GM23248 (cell line): ENCODE measurements around the gene ACTL6B. TPM values are rescaled to one million over a fixed set of nuclear protein-coding genes. Genes with fewer than 3 reads are reported as not detected.
"Not testable (repeated sequence)": the region's sequence is repeated elsewhere in the genome, so short reads cannot be mapped to it uniquely, and the experiment has no call there.

Experiments used
- DNase-seq: peaks from one replicate; pipeline ENCODE4 v3.0.0-alpha.2; 2015
- H2AFZ ChIP-seq: fragments of 200-600 bp; sonication (generic); 2 replicates; pipeline ENCODE4 v1.6.1; 2016; ENCODE audit warnings: antibody characterized with exemption
- H3F3A ChIP-seq: fragments of 200-600 bp; sonication (generic); 2 replicates; pipeline ENCODE4 v1.6.1; 2016; ENCODE audit warnings: mild to moderate bottlenecking, antibody characterized with exemption, mixed run types; ENCODE audit not compliant: insufficient read depth
- H3K27ac ChIP-seq: fragments of 200-600 bp; sonication (generic); 2 replicates; pipeline ENCODE4 v1.5.1; 2016; ENCODE audit warnings: mild to moderate bottlenecking
- H3K27me3 ChIP-seq: fragments of 200-600 bp; sonication (generic); replicated peaks from 2 replicates; pipeline ENCODE4 v1.6.1; 2016; ENCODE audit warnings: mild to moderate bottlenecking; ENCODE audit not compliant: insufficient read depth
- H3K36me3 ChIP-seq: fragments of 200-600 bp; sonication (generic); 2 replicates; pipeline ENCODE4 v1.6.1; 2016; ENCODE audit warnings: low read depth, mild to moderate bottlenecking
- H3K4me1 ChIP-seq: fragments of 200-600 bp; sonication (generic); 2 replicates; pipeline ENCODE4 v1.6.1; 2016; ENCODE audit warnings: mild to moderate bottlenecking; ENCODE audit not compliant: insufficient read depth
- H3K4me2 ChIP-seq: fragments of 200-600 bp; sonication (generic); one replicate; pipeline ENCODE4 v1.6.1; 2016; ENCODE audit warnings: mild to moderate bottlenecking; ENCODE audit not compliant: unreplicated experiment
- H3K4me3 ChIP-seq: fragments of 200-600 bp; sonication (generic); 2 replicates; pipeline ENCODE4 v1.5.1; 2016; ENCODE audit warnings: mild to moderate bottlenecking
- H3K79me2 ChIP-seq: fragments of 200-600 bp; sonication (generic); 2 replicates; pipeline ENCODE4 v1.6.1; 2016; ENCODE audit warnings: mild to moderate bottlenecking; ENCODE audit not compliant: insufficient read depth
- H3K9ac ChIP-seq: fragments of 200-600 bp; sonication (generic); 2 replicates; pipeline ENCODE4 v1.6.1; 2016; ENCODE audit warnings: mild to moderate bottlenecking
- H3K9me2 ChIP-seq: fragments of 200-600 bp; sonication (generic); 2 replicates; pipeline ENCODE4 v1.6.1; 2016; ENCODE audit warnings: mixed run types, mild to moderate bottlenecking, moderate library complexity; ENCODE audit not compliant: insufficient read depth
- H3K9me3 ChIP-seq: fragments of 200-600 bp; sonication (generic); one replicate; pipeline ENCODE4 v1.6.1; 2017; ENCODE audit warnings: low read depth
- H4K20me1 ChIP-seq: fragments of 200-600 bp; sonication (generic); 2 replicates; pipeline ENCODE4 v1.6.0; 2016; ENCODE audit not compliant: insufficient read depth
- EZH2 ChIP-seq: fragments of 200-600 bp; sonication (generic); IDR thresholded peaks from 2 replicates; pipeline ENCODE4 v1.6.1; 2018; ENCODE audit warnings: antibody characterized with exemption, mild to moderate bottlenecking; ENCODE audit not compliant: insufficient read depth, poor library complexity, severe bottlenecking
- EZH2phosphoT487 ChIP-seq: fragments of 200-600 bp; sonication (generic); IDR thresholded peaks from 2 replicates; pipeline ENCODE4 v1.6.1; 2018; ENCODE audit warnings: antibody characterized with exemption, moderate library complexity, mild to moderate bottlenecking, low read depth; ENCODE audit not compliant: insufficient read depth
- WGBS, 2 experiments: methylation state at CpG; one replicate each; pipeline ENCODE4 v1.1.6; 2015 to 2017; ENCODE audit warnings: low lambda C conversion rate in 2 of 2, low coverage in 1 of 2; ENCODE audit errors: missing lambda C conversion rate in 2 of 2; 5-methylcytosine and 5-hydroxymethylcytosine counted together
- in situ Hi-C: fragments of 300-500 bp; cut with MboI; formaldehyde crosslinking; loops from 2 replicates; pipeline ENCODE4 v1.15.0; 2020
- polyA plus RNA-seq: library from polyadenylated mRNA; unstranded; fragments of >200 nt; fragmentation: Nextera tagmentation; extraction: Ambion mirVana; gene quantifications from 2 replicates; pipeline ENCODE4 v1.2.1, GENCODE V29; 2016
- total RNA-seq: library from RNA; depleted of rRNA; stranded (reverse); fragments of >200 nt; shearing (Covaris generic); gene quantifications from 2 replicates; pipeline ENCODE4 v1.2.3, GENCODE V29; 2014

Gene ACTL6B
- total and polyA plus RNA-seq, 2 experiments from 2014 or later = not detected

DNA sequence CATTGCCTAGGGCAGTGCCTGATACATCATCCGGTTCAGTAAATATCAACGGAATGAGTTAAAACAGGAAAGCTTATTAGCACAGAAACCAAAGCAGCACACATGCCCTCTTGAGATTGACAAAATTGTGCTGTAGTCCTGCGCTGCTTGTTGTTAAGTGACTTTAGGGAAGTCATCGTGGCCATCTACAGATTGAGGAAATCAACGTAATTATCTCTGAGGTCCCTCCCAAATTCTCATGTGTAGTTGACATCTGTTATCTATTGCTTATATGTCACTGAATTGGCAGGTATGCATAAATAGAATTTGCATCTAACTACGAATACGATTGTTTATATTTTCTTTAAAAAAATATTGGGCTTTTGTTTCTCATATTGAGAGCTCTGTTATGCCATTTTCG, 13.8 kb upstream of the ACTL6B start:
- in situ Hi-C loops = no loop called here

DNA sequence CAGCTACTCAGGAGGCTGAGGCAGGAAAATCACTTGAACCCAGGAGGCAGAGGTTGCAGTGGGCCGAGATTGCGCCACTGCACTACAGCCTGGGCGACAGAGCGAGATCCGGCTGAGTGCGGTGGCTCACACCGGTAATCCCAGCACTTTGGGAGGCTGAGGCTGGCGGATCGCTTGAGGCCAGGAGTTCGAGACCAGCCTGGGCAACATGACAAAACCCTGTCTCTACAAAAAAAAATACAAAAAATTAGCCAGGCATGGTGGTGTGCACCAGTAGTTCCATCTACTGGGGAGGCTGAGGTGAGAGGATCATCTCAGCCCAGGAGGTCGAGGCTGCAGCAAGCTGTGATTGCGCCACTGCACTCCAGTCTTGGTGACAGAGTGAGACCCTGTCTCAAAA, 12.9 kb upstream of the ACTL6B start:
- H3K4me3 ChIP-seq, H3K9ac ChIP-seq, H3K4me2 ChIP-seq, H4K20me1 ChIP-seq, H3K27ac ChIP-seq, H3K9me2 ChIP-seq, H3K36me3 ChIP-seq, H3K9me3 ChIP-seq, H2AFZ ChIP-seq, H3K79me2 ChIP-seq, DNase-seq, in situ Hi-C loops, H3F3A ChIP-seq, H3K27me3 ChIP-seq, H3K4me1 ChIP-seq: not testable (repeated sequence)
- WGBS, 2 experiments = 89 to 92% methylated on average over 11 to 12 of the region's 12 CpGs

More for the DNA sequence above, 13.8 kb upstream of the ACTL6B start:
- Histone ChIP-seq H4K20me1 (no peaks in the 10 kb centered on the region), H3K79me2 (peaks cover 13% of the 10 kb centered on the region), H3K9ac (no peak overlapping the region), H3K9me3 (no peaks in the 10 kb centered on the region), H3K4me2 (no peak overlapping the region), H2AFZ (no peak overlapping the region), H3K27me3 (no peaks in the 10 kb centered on the region), H3F3A (no peaks in the 10 kb centered on the region), H3K4me3 (no peak overlapping the region), H3K9me2 (no peaks in the 10 kb centered on the region), H3K27ac (no peak overlapping the region), H3K36me3 (no peaks in the 10 kb centered on the region), H3K4me1 (no peaks in the 10 kb centered on the region)
- TF ChIP-seq EZH2 (no peak), EZH2phosphoT487 (no peak)
- no peak for DNase-seq
- 74% methylated on average over 8 of the region's 8 CpGs for WGBS, 2 experiments

DNA sequence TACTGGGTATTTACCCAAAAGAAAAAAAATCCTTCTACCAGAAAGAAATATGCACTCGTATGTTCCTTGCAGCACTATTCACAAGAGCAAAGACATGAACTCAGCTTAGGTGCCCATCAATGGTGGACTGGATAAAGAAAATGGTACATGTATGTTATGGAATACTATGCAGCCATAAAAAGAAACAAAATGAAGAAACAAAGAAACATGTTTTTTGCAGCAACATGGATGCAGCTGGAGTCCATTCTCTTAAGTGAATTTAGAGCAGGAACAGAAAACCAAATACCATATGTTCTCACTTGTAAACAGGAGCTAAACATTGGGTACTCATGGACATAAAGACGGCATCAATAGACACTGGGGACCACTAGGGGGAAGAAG, 11.8 kb upstream of the ACTL6B start:
- H3K4me3 ChIP-seq = no peak overlapping the region
- H3K4me1 ChIP-seq = no peaks in the 10 kb centered on the region
- H3F3A ChIP-seq = no peaks in the 10 kb centered on the region
- H2AFZ ChIP-seq = no peak overlapping the region
- no peaks in the 10 kb centered on the region for H3K27me3 ChIP-seq
- H3K36me3 ChIP-seq = no peaks in the 10 kb centered on the region
- H3K9me3 ChIP-seq = no peaks in the 10 kb centered on the region
- 46 to 52% methylated on average over 2 of the region's 2 CpGs for WGBS, 2 experiments
- H3K9ac ChIP-seq = no peak overlapping the region
- no peak for DNase-seq
- H4K20me1 ChIP-seq = no peaks in the 10 kb centered on the region
- H3K79me2 ChIP-seq = no peaks in the 10 kb centered on the region
- in situ Hi-C loops = no loop called here
- no peak overlapping the region for H3K4me2 ChIP-seq
- H3K27ac ChIP-seq = no peak overlapping the region
- no peaks in the 10 kb centered on the region for H3K9me2 ChIP-seq
- TF ChIP-seq EZH2 (no peak), EZH2phosphoT487 (no peak)

DNA sequence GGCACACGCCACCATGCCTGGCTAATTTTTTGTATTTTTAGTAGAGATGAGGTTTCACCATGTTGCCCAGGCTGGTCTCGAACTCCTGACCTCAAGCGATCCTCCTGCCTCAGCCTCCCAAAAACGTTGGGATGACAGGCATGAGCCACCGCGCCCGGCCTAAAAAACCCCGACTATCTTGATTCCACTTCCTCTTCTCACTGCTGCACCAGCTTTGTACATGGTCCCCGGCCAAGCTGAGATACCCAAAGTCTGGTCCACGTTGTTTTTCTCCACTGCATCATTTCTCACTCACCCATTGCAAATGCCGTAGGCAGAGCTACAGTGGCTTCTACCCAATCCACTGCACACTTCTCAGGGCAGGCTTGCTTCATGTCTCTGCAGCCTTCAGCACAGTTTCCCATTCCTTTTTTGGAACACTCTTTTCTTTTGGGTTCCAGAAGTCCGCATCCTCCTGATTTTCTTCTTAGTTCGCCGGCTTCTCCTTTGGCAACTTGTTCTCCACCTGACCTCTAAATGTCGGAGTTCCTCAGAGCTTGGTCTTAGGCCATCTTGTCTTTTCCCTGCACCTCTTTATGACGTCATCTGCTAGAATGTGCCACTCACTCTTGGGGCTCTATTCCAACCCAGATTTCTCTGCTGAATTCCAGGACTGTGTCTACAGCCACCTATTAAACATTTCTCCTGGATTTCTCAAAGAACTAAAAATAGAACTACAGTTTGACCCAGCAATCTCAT, 11.3 kb upstream of the ACTL6B start:
- Histone ChIP-seq H3K9ac (no peak overlapping the region), H3K36me3 (no peaks in the 10 kb centered on the region), H2AFZ (no peak overlapping the region), H3K9me2 (no peaks in the 10 kb centered on the region), H3K27ac (no peak overlapping the region), H4K20me1 (no peaks in the 10 kb centered on the region), H3K9me3 (no peaks in the 10 kb centered on the region), H3K79me2 (no peaks in the 10 kb centered on the region), H3K4me3 (no peak overlapping the region), H3F3A (no peaks in the 10 kb centered on the region), H3K4me2 (no peak overlapping the region), H3K27me3 (no peaks in the 10 kb centered on the region), H3K4me1 (no peaks in the 10 kb centered on the region)
- 73 to 76% methylated on average over 16 of the region's 16 CpGs for WGBS, 2 experiments
- DNase-seq = no peak
- TF ChIP-seq EZH2 (no peak), EZH2phosphoT487 (no peak)
- in situ Hi-C loops = no loop called here

DNA sequence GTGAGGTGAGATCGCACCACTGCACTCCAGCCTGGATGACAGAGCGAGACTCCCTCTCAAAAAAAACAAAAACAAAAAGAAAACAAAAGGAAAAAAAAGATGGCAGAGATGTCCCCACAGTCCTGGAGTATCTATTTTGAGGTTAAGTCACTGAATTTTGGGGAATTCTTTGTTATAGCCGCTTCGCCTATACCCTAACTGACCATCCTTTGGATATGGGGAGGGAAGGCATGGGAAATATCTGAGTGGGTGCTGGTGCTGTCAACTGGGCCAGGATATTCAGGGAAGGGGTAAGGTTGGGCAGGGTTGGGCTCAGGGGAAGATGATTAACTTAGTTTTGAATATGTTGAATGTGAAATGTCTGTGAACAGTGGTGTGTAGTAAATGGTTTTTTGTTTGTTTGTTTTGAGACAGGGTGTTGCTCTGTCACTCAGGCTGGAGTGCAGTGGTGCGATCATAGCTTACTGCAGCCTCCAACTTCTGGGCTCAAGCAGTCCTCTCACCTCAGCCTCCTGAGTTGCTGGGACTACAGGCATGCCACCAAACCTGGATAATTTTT, 9.0 kb upstream of the ACTL6B start:
- no peaks in the 10 kb centered on the region for H3K4me1 ChIP-seq
- H3K36me3 ChIP-seq = no peaks in the 10 kb centered on the region
- H3K4me2 ChIP-seq = no peak overlapping the region
- WGBS, 2 experiments = 81 to 82% methylated on average over 5 of the region's 5 CpGs
- H3K27ac ChIP-seq = no peak overlapping the region
- H3F3A ChIP-seq = no peaks in the 10 kb centered on the region
- H3K4me3 ChIP-seq = no peak overlapping the region
- no peaks in the 10 kb centered on the region for H3K9me3 ChIP-seq
- no peaks in the 10 kb centered on the region for H3K9me2 ChIP-seq
- in situ Hi-C loops = no loop called here
- H3K27me3 ChIP-seq = no peaks in the 10 kb centered on the region
- H3K9ac ChIP-seq = no peak overlapping the region
- no peak overlapping the region for H2AFZ ChIP-seq
- H3K79me2 ChIP-seq = no peaks in the 10 kb centered on the region
- TF ChIP-seq EZH2 (no peak), EZH2phosphoT487 (no peak)
- DNase-seq = no peak
- no peaks in the 10 kb centered on the region for H4K20me1 ChIP-seq

DNA sequence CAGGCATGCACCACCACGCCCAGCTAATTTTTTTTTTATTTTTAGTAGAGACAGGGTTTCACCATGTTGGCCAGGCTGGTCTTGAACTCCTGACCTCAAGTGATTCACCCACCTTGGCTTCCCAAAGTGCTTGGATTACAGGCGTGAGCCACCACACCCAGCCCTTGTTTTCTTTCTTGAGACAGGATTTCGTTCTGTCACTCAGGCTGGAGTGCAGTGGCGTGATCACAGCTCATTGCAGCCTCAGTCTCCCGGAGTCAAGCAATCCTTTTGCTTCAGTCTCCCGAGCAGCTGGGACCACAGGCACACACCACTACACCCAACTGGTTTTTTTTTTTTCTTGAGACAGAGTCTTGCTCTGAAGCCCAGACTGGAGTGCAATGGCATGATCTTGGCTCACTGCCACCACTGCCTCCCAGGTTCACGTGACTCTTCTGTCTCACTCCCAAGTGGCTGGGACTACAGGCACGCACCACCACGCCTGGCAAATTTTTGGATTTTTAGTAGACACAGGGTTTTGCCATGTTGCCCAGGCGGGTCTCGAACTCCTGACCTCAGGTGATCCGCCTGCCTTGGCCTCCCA, 6.0 kb upstream of the ACTL6B start:
- H3K4me3 ChIP-seq, H3K4me1 ChIP-seq, H3K36me3 ChIP-seq, DNase-seq, H3K27ac ChIP-seq, H3K9me3 ChIP-seq, in situ Hi-C loops, H3K9ac ChIP-seq, H3K27me3 ChIP-seq, H3K9me2 ChIP-seq, H4K20me1 ChIP-seq, H3F3A ChIP-seq, H2AFZ ChIP-seq, H3K4me2 ChIP-seq, H3K79me2 ChIP-seq: not testable (repeated sequence)
- WGBS, 2 experiments = 67% methylated on average over 12 of the region's 12 CpGs
